ENCODE results near the gene EFNB2. TPM values are rescaled to one million over a fixed set of nuclear protein-coding genes. Genes with fewer than 3 reads are reported as not detected.

Gene EFNB2
- total RNA-seq, 4 donors from 2014 or later: 8.8 to 65.3 (median 22.7) TPM

GRCh38 chr13:106484537-106485193, 50.8 kb downstream of the EFNB2 start:
- TF ChIP-seq POLR2A (IDR thresholded peaks at IDR 0.05): no peak
- H3K36me3 ChIP-seq: no peaks in the 10 kb centered on the region
- H3K27ac ChIP-seq: peak overlapping the region; percentile 62 to 75
- intact Hi-C loops (cut with DNase I; ENCODE audit: low total_unique reads): no loop called here
- H3K27me3 ChIP-seq: no peaks in the 10 kb centered on the region
- no peak for DNase-seq
- peak overlapping the region in 1 of 2 donors; percentile 10 for H3K4me3 ChIP-seq
- peaks cover 0 to 9% of the 10 kb centered on the region in 2 donors for H3K4me1 ChIP-seq
- H3K9me3 ChIP-seq: no peaks in the 10 kb centered on the region

- Histone ChIP-seq H3K27ac (peak overlapping the region; percentile 62 to 75), H3K4me1 (peaks cover 0 to 9% of the 10 kb centered on the region in 2 donors), H3K4me3 (peak overlapping the region in 1 of 2 donors; percentile 10), H3K36me3 (no peaks in the 10 kb centered on the region), H3K9me3 (no peaks in the 10 kb centered on the region), H3K27me3 (no peaks in the 10 kb centered on the region)
- no peak for DNase-seq
- TF ChIP-seq POLR2A (IDR thresholded peaks at IDR 0.05) (no peak), CTCF (IDR thresholded peaks at IDR 0.05) (no peak)
- intact Hi-C loops (cut with DNase I; ENCODE audit: low total_unique reads): no loop called here
Observed at GRCh38 chr13:106484084-106484483, 51.4 kb downstream of the EFNB2 start.

GRCh38 chr13:106481919-106482318, 53.5 kb downstream of the EFNB2 start:
- peak overlapping the region in 1 of 2 donors; percentile 60 for H3K27ac ChIP-seq
- no peaks in the 10 kb centered on the region for H3K9me3 ChIP-seq
- no peak overlapping the region for H3K4me3 ChIP-seq
- no peaks in the 10 kb centered on the region for H3K27me3 ChIP-seq
- intact Hi-C loops (cut with DNase I; ENCODE audit: low total_unique reads): no loop called here
- no peaks in the 10 kb centered on the region for H3K36me3 ChIP-seq
- no peak for DNase-seq
- H3K4me1 ChIP-seq: peaks cover 0 to 9% of the 10 kb centered on the region in 2 donors
- TF ChIP-seq CTCF (IDR thresholded peaks at IDR 0.05) (no peak), POLR2A (IDR thresholded peaks at IDR 0.05) (no peak)

- intact Hi-C loops (cut with DNase I; ENCODE audit: low total_unique reads): no loop called here
- no peaks in the 10 kb centered on the region for H3K27me3 ChIP-seq
- peaks cover 0 to 5% of the 10 kb centered on the region in 2 donors for H3K4me1 ChIP-seq
- no peak for DNase-seq
- TF ChIP-seq CTCF (IDR thresholded peaks at IDR 0.05) (no peak), POLR2A (IDR thresholded peaks at IDR 0.05) (no peak)
- no peaks in the 10 kb centered on the region for H3K9me3 ChIP-seq
- H3K4me3 ChIP-seq: no peak overlapping the region
- no peaks in the 10 kb centered on the region for H3K36me3 ChIP-seq
- peak overlapping the region in 1 of 2 donors; percentile 35 for H3K27ac ChIP-seq
Observed at GRCh38 chr13:106480351-106480910, 55.0 kb downstream of the EFNB2 start.

GRCh38 chr13:106479929-106480328, 55.5 kb downstream of the EFNB2 start:
- Histone ChIP-seq H3K36me3 (no peaks in the 10 kb centered on the region), H3K4me1 (no peaks in the 10 kb centered on the region), H3K9me3 (no peaks in the 10 kb centered on the region), H3K27ac (peak overlapping the region in 1 of 2 donors; percentile 35), H3K4me3 (no peak overlapping the region), H3K27me3 (no peaks in the 10 kb centered on the region)
- intact Hi-C loops (cut with DNase I; ENCODE audit: low total_unique reads): no loop called here
- no peak for DNase-seq
- no peak for TF ChIP-seq CTCF (IDR thresholded peaks at IDR 0.05)
- TF ChIP-seq POLR2A (IDR thresholded peaks at IDR 0.05): no peak
